Type B pancreatic cell (in vitro differentiated cells): Measurements from ENCODE around the gene THTPA. TPM values are rescaled to one million over a fixed set of nuclear protein-coding genes. Genes with fewer than 3 reads are reported as not detected.

Experiments
- DNase-seq: peaks from one replicate; pipeline ENCODE4 v3.0.0; 2021; ENCODE audit warnings: mixed read lengths; ENCODE audit not compliant: unreplicated experiment; ENCODE audit errors: extremely low spot score
- H3K27ac Mint-ChIP-seq: 2 replicates; pipeline ENCODE4 v1.8.0; 2021; ENCODE audit warnings: mild to moderate bottlenecking, mixed read lengths
- H3K27me3 Mint-ChIP-seq: 2 replicates; pipeline ENCODE4 v1.8.0; 2021; ENCODE audit warnings: mixed read lengths
- H3K36me3 Mint-ChIP-seq: 2 replicates; pipeline ENCODE4 v1.8.0; 2021; ENCODE audit warnings: mixed read lengths
- H3K4me1 Mint-ChIP-seq: one replicate; pipeline ENCODE4 v1.8.0; 2021; ENCODE audit warnings: mixed read lengths; ENCODE audit not compliant: unreplicated experiment
- H3K4me3 Mint-ChIP-seq: 2 replicates; pipeline ENCODE4 v1.8.0; 2021; ENCODE audit warnings: mild to moderate bottlenecking, mixed read lengths
- H3K9me3 Mint-ChIP-seq: 2 replicates; pipeline ENCODE4 v1.8.0; 2021; ENCODE audit warnings: mixed read lengths
- CTCF ChIP-seq: fragments of 200-600 bp; sonication (generic); conservative IDR thresholded peaks from 2 replicates; pipeline ENCODE4 v1.5.0; 2021; ENCODE audit warnings: antibody characterized with exemption, mild to moderate bottlenecking
- total RNA-seq: library from RNA; stranded (reverse); gene quantifications from 2 replicates; pipeline ENCODE4 v1.2.1, GENCODE V29; 2021; ENCODE audit warnings: low replicate concordance

The THTPA gene
- total RNA-seq, 1 donor from 2014 or later: 16.4 TPM

- Mint-ChIP-seq H3K27me3 (no peaks in the 10 kb centered on the region), H3K4me3 (peak overlapping the region; percentile 82), H3K36me3 (peaks cover 2% of the 10 kb centered on the region), H3K9me3 (no peaks in the 10 kb centered on the region), H3K4me1 (peaks cover 29% of the 10 kb centered on the region), H3K27ac (peak overlapping the region; percentile 7)
- no peak for DNase-seq
- TF ChIP-seq CTCF: no peak
Measured at GRCh38 chr14:23557946-23558345, 1.9 kb downstream of the THTPA start.

GRCh38 chr14:23558346-23559009 lies 2.4 kb downstream of the THTPA start:
- Mint-ChIP-seq H3K27ac (peak overlapping the region; percentile 7), H3K27me3 (no peaks in the 10 kb centered on the region), H3K4me3 (peak overlapping the region; percentile 82)

GRCh38 chr14:23559010-23559925 lies 3.2 kb downstream of the THTPA start:
- no peak for DNase-seq
- H3K4me3 Mint-ChIP-seq: peak overlapping the region; percentile 67
- no peaks in the 10 kb centered on the region for H3K9me3 Mint-ChIP-seq
- TF ChIP-seq CTCF: peak; percentile 91
- no peaks in the 10 kb centered on the region for H3K27me3 Mint-ChIP-seq
- H3K27ac Mint-ChIP-seq: no peak overlapping the region
- H3K36me3 Mint-ChIP-seq: peaks cover 9% of the 10 kb centered on the region
- H3K4me1 Mint-ChIP-seq: peaks cover 30% of the 10 kb centered on the region

More at GRCh38 chr14:23558346-23559009, 2.4 kb downstream of the THTPA start:
- no peak for TF ChIP-seq CTCF
- Mint-ChIP-seq H3K9me3 (no peaks in the 10 kb centered on the region), H3K36me3 (peaks cover 5% of the 10 kb centered on the region), H3K4me1 (peaks cover 30% of the 10 kb centered on the region)
- DNase-seq: no peak

GRCh38 chr14:23559926-23560520 lies 4.0 kb downstream of the THTPA start:
- TF ChIP-seq CTCF: no peak
- Mint-ChIP-seq H3K9me3 (no peaks in the 10 kb centered on the region), H3K4me3 (no peak overlapping the region), H3K4me1 (peaks cover 30% of the 10 kb centered on the region), H3K36me3 (peaks cover 9% of the 10 kb centered on the region), H3K27ac (no peak overlapping the region), H3K27me3 (no peaks in the 10 kb centered on the region)
- DNase-seq: no peak

- no peaks in the 10 kb centered on the region for H3K9me3 Mint-ChIP-seq
- H3K4me3 Mint-ChIP-seq: no peak overlapping the region
- peaks cover 25% of the 10 kb centered on the region for H3K4me1 Mint-ChIP-seq
- no peak for DNase-seq
- H3K36me3 Mint-ChIP-seq: peaks cover 9% of the 10 kb centered on the region
- no peaks in the 10 kb centered on the region for H3K27me3 Mint-ChIP-seq
- peak overlapping the region; percentile 62 for H3K27ac Mint-ChIP-seq
- no peak for TF ChIP-seq CTCF
Measured at GRCh38 chr14:23561259-23561658, 5.2 kb downstream of the THTPA start.
